ENCODE results near the gene ARPC1B.

Gene ARPC1B

DNA sequence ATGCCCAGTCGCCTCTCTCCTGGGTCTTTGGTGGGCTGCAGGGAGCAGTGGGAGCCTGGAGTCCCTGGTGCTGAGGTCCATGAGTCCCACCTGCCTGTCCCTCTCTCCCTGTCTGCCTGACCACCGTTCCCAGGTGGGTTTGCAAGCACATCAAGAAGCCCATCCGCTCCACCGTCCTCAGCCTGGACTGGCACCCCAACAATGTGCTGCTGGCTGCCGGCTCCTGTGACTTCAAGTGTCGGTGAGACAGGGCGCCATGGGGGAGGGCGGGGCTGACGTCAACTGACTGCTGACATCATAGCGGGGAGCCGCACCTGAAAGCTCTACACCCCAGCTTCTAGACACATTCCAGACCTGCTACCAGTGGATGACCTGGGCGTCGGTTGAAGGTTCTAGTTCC, 15.2 kb downstream of the ARPC1B start:
- no peak for DNase-seq (ENCODE audit: low read depth in 2 of 2)

- DNase-seq (ENCODE audit: low read depth in 2 of 2) = no peak
These were observed 16.5 kb downstream of the ARPC1B start for GRCh38 chr7:99390941-99391602.

DNA sequence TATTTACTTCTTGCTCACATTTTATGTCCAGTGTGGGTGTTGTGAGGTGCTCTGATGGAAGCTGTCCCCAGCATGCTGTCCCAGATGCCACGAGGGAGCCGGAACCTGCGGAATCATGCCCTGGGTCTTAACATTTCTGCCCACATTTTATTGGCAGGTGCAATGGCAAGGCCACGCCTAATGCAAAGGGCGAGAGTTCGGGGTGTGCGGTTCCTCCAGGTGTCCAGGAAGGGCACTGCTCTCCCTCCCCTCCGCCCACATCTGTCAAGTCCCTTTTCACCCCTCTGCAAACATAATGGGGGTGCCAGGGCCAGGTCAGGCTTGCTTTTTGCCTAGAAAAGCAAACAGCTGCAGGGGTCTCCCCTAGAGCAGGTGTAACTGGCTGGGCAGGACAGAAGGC, 17.5 kb downstream of the ARPC1B start:
- no peak for DNase-seq (ENCODE audit: low read depth in 2 of 2)

GRCh38 chr7:99392659-99393354, 18.3 kb downstream of the ARPC1B start:
- peak; percentile 57 to 65 for DNase-seq (ENCODE audit: low read depth in 2 of 2)

DNA sequence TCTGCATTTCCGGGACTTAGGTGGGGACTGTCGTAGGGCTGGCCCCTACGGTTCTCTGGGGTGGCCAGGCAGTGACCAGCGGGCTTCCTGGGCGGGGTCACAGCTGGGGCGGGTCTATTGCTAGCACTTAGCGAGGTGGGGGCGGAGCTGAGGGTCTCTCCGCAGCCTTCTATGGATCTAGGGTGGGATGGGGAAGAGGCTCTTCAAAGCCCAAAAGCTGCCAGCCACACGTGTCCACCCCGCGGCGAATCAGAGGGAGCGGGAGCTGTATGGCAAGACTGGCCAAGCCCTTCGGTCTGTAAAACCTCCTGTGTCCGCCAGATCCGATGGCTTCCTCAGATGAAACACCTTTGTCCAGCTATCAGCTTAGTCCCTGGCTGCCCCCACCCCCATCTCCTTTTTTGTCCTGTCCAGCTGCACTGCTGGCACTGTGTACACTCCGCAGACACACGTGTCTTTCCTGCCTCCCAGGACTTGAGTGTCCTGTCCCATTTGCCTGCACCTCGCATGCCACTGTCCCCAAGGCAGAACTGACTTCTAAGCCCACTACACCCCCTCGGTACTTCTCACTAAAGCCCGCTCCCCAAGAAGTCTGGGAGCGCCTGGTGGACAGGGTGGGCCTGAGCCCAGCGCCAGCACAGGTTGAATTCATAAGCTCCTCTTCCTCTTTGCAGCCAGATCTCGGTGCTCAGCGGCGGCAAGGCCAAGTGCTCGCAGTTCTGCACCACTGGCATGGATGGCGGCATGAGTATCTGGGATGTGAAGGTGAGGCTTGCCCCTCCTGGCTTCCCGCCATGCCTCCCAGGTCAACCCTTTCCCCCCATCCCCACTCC, 19.0 kb downstream of the ARPC1B start:
- no peak for DNase-seq (ENCODE audit: low read depth in 2 of 2)

GRCh38 chr7:99394188-99394502, 19.6 kb downstream of the ARPC1B start:
- no peak for DNase-seq (ENCODE audit: low read depth in 2 of 2)

DNA sequence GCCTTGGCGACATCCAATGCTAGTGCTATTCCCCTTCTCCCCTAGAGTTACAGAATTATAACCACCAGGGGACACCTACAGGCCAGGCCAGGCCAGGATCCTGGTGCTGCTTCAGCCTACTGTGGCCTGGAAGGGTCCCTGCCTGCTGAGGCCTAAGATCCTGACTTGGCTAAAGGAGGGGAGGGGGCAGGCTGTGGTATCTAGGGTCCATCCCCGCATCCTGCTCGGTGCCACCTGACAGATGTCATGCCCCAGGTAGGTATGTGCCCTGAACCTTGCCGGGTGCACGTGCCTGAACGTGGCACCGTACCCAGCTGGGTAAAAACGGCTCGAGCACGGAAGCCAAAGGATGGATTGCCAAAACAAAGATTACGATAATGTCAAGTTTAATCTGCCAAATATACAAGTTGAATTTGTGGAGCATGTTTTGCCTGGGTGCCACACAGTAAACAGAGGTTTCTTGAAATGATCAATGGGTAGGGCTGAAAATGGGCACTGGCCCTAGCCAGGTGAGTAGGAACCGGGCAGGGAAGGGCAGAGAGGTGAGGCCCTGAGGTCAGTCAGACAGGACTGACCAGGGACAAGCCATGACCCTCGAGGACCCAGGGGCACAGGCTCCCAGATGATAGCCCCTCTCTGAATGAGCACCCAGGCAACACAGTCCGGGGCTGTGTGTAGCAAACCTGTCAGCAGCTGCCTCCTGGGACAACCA, 21.2 kb downstream of the ARPC1B start:
- no peak for DNase-seq (ENCODE audit: low read depth in 2 of 2)

GRCh38 chr7:99396418-99397296, 22.1 kb downstream of the ARPC1B start:
- no peak for DNase-seq (ENCODE audit: low read depth in 2 of 2)

GRCh38 chr7:99397297-99397983, 22.9 kb downstream of the ARPC1B start:
- no peak for DNase-seq (ENCODE audit: low read depth in 2 of 2)

DNA sequence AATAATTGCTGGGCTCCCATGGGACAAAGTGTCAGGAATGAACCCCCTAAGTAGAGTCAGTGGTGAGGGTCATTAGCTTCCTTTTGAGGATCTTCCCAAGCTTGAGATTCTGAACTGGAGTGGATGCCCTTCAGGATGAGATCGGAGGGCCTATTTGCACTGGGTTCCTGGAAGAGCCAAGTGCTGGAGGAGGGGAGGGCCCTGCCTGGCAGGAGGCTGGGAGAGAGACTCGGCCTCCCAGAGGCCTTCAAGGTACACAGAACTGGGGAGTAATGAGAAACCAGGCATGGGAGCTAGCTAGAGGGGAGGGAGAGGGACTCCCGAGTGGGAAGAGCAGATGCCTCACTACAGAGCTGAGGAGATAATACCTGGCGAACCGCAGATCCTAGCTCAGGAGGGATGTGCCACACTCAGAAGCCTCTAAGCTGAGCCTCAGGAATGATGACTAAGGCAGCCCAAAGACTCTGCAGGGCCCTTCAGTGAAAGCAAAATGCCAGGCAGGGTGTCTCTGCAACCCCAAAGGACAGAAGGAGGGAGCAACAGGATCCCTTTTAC, 24.4 kb downstream of the ARPC1B start:
- no peak for DNase-seq (ENCODE audit: low read depth in 2 of 2)

- DNase-seq (ENCODE audit: low read depth in 2 of 2) = no peak
These were observed 25.1 kb downstream of the ARPC1B start for GRCh38 chr7:99399597-99399996.

DNA sequence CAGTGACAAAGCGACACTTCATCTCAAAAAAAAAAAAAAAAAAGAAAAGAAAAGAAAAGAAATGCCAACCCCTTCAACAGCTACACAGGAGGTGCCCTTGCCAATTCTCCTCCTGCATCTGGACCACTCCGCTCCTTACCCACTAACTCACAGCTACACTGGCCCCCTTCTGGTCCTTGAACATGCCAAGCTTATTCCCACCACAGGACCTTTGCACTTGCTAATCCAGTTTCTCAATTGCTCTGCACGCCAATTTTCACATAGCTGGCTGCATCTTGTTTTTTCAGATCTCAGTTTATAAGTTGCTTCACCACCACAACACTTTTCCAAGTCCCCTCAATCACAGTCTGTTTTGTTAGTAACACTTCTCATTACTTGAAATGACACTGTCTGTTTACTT, 28.3 kb downstream of the ARPC1B start:
- no peak for DNase-seq (ENCODE audit: low read depth in 2 of 2)

DNA sequence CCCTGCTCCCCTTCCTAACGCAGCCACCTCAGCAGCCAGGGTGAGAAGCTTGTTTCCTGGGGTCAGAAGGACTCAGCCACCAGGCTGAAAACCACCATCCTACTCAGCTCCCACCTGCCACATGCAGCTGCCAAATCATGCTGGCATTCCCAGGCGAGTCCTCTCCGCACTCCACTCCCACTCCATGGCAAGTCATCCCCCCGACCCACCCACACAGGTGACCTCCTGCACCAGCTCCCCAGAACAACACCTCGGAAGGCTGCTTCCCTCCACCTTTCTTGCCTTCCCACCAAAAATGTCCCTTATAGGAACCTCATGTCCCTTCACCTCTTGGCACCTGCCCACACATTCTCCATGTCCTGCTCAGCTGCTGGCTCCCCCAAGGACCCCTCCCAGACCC, 29.2 kb downstream of the ARPC1B start:
- no peak for DNase-seq (ENCODE audit: low read depth in 2 of 2)

DNA sequence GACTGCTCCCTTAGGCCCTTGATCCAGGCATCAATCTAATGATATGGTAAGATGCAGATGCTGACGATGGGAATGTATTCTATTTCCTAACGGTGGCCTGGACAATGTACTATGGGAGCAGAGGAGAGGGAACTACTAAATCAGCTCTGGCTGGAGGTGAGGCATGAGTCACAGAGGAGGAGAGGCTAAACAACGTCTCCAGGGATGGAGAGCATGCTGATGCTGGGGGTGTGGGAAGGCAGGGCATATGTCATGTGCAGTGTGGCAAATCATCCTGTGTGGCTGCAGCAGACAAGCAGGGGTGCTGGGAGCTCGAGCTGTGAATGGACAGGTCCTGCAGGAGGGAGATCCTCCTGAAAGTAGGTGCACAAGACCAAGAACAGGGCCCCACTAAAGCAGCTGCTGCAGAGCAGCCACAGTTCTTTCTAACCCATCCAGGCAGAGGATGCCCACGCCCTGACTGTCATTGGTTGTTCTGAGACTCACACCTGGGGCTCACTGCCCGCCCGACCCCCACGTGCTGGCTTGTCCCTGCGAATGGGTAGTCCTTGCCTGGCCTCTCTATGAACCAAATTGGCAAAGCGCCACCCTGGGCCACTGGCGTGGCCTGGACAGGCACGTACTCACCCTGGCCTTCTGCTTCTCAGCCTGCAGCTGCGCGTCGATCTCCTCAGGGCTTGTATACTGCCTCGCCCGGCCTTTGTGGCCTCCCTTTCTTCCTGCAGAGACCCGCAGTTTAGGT, 29.9 kb downstream of the ARPC1B start:
- no peak for DNase-seq (ENCODE audit: low read depth in 2 of 2)

- no peak for DNase-seq (ENCODE audit: low read depth in 2 of 2)
These were observed 30.4 kb downstream of the ARPC1B start for GRCh38 chr7:99404977-99405320.

DNA sequence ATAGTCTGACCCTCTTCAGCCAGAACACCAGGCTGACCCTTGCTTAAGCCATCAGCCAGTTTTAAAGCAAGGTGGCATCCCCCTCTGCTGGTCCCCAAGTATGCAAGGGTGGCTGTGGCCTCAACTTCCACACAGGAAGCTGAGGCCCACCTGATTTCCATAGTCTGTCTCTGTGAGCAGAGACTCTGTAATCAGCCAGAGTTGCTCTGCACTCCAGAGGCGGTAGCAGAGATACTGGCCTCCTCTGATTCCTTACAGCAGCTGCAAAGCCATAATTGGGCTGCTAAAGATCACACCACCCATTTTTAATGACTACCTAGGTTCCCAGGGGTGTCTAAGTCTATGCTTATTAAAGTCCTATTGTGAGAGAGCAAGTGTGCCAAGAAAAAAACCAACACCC, 32.0 kb downstream of the ARPC1B start:
- DNase-seq (ENCODE audit: low read depth in 2 of 2) = no peak

GRCh38 chr7:99407872-99408378, 33.4 kb downstream of the ARPC1B start:
- no peak for DNase-seq (ENCODE audit: low read depth in 2 of 2)

GRCh38 chr7:99408379-99409191, 34.1 kb downstream of the ARPC1B start, which contains the start of the genes BUD31 and PDAP1:
BUD31 (plus strand) TSS chr7:99408969; CDS start chr7:99411093, 2,124 bp downstream.
PDAP1 (minus strand) TSS chr7:99408597; CDS start chr7:99408548, 49 bp downstream.
- peak; percentile 88 to 91 for DNase-seq (ENCODE audit: low read depth in 2 of 2)
